ENCODE measurements around the gene B3GAT1.
"Not testable (repeated sequence)": the region's sequence is repeated elsewhere in the genome, so short reads cannot be mapped to it uniquely, and the experiment has no call there.

B3GAT1 gene, protein sequence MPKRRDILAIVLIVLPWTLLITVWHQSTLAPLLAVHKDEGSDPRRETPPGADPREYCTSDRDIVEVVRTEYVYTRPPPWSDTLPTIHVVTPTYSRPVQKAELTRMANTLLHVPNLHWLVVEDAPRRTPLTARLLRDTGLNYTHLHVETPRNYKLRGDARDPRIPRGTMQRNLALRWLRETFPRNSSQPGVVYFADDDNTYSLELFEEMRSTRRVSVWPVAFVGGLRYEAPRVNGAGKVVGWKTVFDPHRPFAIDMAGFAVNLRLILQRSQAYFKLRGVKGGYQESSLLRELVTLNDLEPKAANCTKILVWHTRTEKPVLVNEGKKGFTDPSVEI

GRCh38 chr11:134412203-134413042 lies at the start of gene B3GAT1:
Gene B3GAT1, minus strand, starts transcription at chr11:134412242. Its CDS starts 24,583 bp downstream, at chr11:134387659.
- H3K4me3 ChIP-seq (replicated peaks; ENCODE audit: low read depth, low read length): no peak within 1 kb of the TSS
- no peak for TF ChIP-seq CTCF (IDR thresholded peaks at IDR 0.05; ENCODE audit: low read depth, low read length, missing control alignments)
- DNase-seq (ENCODE audit: extremely low read depth, low read depth): no peak

GRCh38 chr11:134461621-134462020 lies 49.6 kb upstream of the B3GAT1 start:
- DNase-seq (ENCODE audit: extremely low read depth, low read depth): no peak
- no peak for TF ChIP-seq CTCF (IDR thresholded peaks at IDR 0.05; ENCODE audit: low read depth, low read length, missing control alignments)
- no peak overlapping the region for H3K4me3 ChIP-seq (replicated peaks; ENCODE audit: low read depth, low read length)

GRCh38 chr11:134460881-134461280 lies 48.8 kb upstream of the B3GAT1 start:
- no peak for TF ChIP-seq CTCF (IDR thresholded peaks at IDR 0.05; ENCODE audit: low read depth, low read length, missing control alignments)
- no peak overlapping the region for H3K4me3 ChIP-seq (replicated peaks; ENCODE audit: low read depth, low read length)
- DNase-seq (ENCODE audit: extremely low read depth, low read depth): no peak

GRCh38 chr11:134460062-134460561 lies 48.1 kb upstream of the B3GAT1 start:
- no peak for TF ChIP-seq CTCF (IDR thresholded peaks at IDR 0.05; ENCODE audit: low read depth, low read length, missing control alignments)
- DNase-seq (ENCODE audit: extremely low read depth, low read depth): no peak
- no peak overlapping the region for H3K4me3 ChIP-seq (replicated peaks; ENCODE audit: low read depth, low read length)

DNA sequence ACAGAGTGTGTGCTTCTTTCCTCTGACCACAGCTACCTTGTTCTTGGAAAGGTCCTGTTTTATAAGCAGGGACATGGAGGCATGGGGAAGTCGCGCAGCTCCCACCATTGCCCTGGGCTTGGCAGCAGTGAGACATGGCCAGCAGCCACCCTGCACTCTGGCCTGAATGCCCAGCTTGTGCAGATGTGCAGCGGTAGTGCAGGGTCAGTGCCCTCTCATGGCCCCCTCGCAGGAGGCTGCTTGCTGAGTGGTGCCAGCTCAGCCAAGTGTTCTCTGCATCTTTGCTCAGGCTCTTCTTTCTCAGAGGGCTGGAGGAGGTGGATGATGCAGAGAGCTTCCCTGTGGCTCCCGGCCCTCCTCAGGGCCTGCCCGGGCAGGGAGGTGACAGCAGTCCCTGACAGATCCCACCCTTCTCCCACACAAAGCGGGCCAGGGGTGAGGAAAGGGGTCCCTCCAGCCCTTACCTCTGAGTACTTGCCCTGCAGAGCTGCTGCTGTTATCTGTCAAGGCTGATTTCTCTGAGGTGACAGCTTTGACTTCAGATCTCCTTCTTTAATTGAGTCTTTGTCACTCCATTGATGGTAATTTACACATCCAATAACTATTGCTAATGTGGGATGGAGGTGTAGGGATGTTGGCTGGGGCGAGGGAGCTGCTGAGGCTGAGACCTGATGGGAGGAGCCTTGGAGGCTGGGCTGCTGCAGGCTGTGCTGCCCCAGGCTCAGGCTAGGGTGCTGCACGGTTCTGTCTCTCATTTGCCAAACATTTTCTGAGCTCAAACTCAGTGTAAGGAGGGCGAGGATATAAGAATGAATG lies 47.4 kb upstream of the B3GAT1 start:
- DNase-seq (ENCODE audit: extremely low read depth, low read depth): no peak
- H3K4me3 ChIP-seq (replicated peaks; ENCODE audit: low read depth, low read length): no peak overlapping the region
- no peak for TF ChIP-seq CTCF (IDR thresholded peaks at IDR 0.05; ENCODE audit: low read depth, low read length, missing control alignments)

DNA sequence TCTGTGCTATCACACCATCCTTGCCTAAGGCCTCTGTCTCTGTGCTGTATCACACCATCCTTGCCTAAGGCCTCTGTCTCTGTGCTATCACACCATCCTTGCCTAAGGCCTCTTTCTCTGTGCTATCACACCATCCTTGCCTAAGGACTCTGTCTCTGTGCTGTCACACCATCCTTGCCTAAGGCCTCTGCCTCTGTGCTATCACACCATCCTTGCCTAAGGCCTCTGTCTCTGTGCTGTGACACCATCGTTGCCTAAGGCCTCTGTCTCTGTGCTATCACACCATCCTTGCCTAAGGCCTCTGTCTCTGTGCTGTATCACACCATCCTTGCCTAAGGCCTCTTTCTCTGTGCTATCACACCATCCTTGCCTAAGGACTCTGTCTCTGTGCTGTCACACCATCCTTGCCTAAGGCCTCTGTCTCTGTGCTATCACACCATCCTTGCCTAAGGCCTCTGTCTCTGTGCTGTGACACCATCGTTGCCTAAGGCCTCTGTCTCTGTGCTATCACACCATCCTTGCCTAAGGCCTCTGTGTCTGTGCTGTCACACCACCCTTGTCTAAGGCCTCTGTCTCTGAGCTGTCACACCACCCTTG lies 45.5 kb upstream of the B3GAT1 start:
- DNase-seq (ENCODE audit: extremely low read depth, low read depth); H3K4me3 ChIP-seq (replicated peaks; ENCODE audit: low read depth, low read length): not testable (repeated sequence)

Measured in HFF-Myc (cell line).